OCI-LY1 (cell line): ENCODE results near the gene FDX2.

Experiments
- CTCF ChIP-seq: fragments of 200-600 bp; sonication (generic), shearing (Covaris generic); IDR thresholded peaks from 2 replicates; pipeline ENCODE4 v1.5.1; 2017; ENCODE audit warnings: mild to moderate bottlenecking, antibody characterized with exemption, low read length, moderate library complexity, mixed read lengths
- EZH2 ChIP-seq: fragments of 200-600 bp; sonication (generic), shearing (Covaris generic); IDR thresholded peaks from 2 replicates; pipeline ENCODE4 v1.8.0; 2017; ENCODE audit warnings: borderline replicate concordance, mixed run types, mild to moderate bottlenecking, antibody characterized with exemption, low read length, moderate library complexity, mixed read lengths

- no peak for TF ChIP-seq EZH2
- peak; percentile 15; the same call in 1 of the 2 replicates for TF ChIP-seq CTCF
These were observed 19.0 kb upstream of the FDX2 start for GRCh38 chr19:10334588-10335351.
